NB4 (cell line): ENCODE measurements around the gene DSP.

Source experiments
- DNase-seq: peaks from one replicate; pipeline ENCODE4 v3.0.0; 2010; ENCODE audit warnings: low read depth
- H3K4me3 ChIP-seq: one replicate; pipeline ENCODE4 v1.5.1; 2011; ENCODE audit warnings: mild to moderate bottlenecking, low read depth, low read length, moderate library complexity
- CTCF ChIP-seq: IDR thresholded peaks from one replicate; pipeline ENCODE4 v1.5.1; 2012; ENCODE audit warnings: low read depth, low read length
- MAX ChIP-seq: IDR thresholded peaks from 2 replicates; pipeline ENCODE4 v1.6.1; 2011; ENCODE audit warnings: low read depth, low read length
- MYC ChIP-seq: IDR thresholded peaks from 2 replicates; pipeline ENCODE4 v1.6.1; 2011; ENCODE audit warnings: low read depth, low read length
- POLR2A ChIP-seq: IDR thresholded peaks from 2 replicates; pipeline ENCODE4 v1.6.1; 2011; ENCODE audit warnings: mild to moderate bottlenecking; ENCODE audit not compliant: insufficient read length; ENCODE audit errors: extremely low read depth

DSP gene

GRCh38 chr6:7561153-7561964 is 19.9 kb downstream of the DSP start:
- TF ChIP-seq MAX (no peak), MYC (no peak), POLR2A (no peak), CTCF (no peak)
- H3K4me3 ChIP-seq, result no peak overlapping the region
- peak; percentile 27 for DNase-seq

- no peak for TF ChIP-seq CTCF
- TF ChIP-seq MAX, result no peak
- TF ChIP-seq MYC, result no peak
- no peak for TF ChIP-seq POLR2A
- peak overlapping the region; percentile 3 for H3K4me3 ChIP-seq
- DNase-seq, result peak; percentile 90
These were observed 21.3 kb downstream of the DSP start for GRCh38 chr6:7562769-7563168.

- TF ChIP-seq MAX, result no peak
- no peak for TF ChIP-seq CTCF
- no peak for TF ChIP-seq MYC
- TF ChIP-seq POLR2A, result no peak
- no peak for DNase-seq
- H3K4me3 ChIP-seq, result no peak overlapping the region
These were observed 24.6 kb downstream of the DSP start for GRCh38 chr6:7566107-7566506.

- TF ChIP-seq CTCF (peak; percentile 5), MYC (0 out of 2 replicates have a peak, but pooled peaks have one; percentile 19), MAX (no peak)
- DNase-seq, result peak; percentile 44
- H3K4me3 ChIP-seq, result no peak overlapping the region
These were observed 25.2 kb downstream of the DSP start for GRCh38 chr6:7566617-7567173.

GRCh38 chr6:7568021-7568420 is 26.6 kb downstream of the DSP start:
- DNase-seq, result no peak
- TF ChIP-seq POLR2A, result no peak
- TF ChIP-seq MYC, result no peak
- no peak for TF ChIP-seq CTCF
- TF ChIP-seq MAX, result no peak
- no peak overlapping the region for H3K4me3 ChIP-seq
